ENCODE measurements around the gene ENO4. TPM values are rescaled to one million over a fixed set of nuclear protein-coding genes. Genes with fewer than 3 reads are reported as not detected.

ENO4 gene
- total RNA-seq, 8 experiments from 2014 or later = 0.15 to 8.1 (median 1.2) TPM

DNA sequence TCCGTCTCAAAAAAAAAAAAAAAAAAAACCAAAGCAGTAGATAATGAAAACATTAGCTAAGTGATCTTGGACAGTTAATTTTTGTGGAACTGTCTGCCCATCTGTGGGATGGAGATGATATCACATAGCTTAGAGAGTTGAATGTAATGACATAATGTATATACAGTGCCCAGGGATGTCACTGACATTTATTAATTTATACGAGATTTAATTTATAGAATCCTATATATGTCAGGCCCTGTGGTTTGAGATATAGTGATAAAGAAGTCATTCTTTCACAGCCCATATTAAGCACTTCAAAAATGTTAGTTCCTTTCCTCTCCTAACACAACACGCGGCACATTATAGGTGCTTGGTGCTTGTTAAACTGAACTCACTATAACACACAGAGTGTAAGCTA lies 4.0 kb downstream of the ENO4 start:
- 60 to 100% (median 87%) methylated on average over 1 to 3 of the region's 4 CpGs; no CpG with 5 or more reads in 2 of the 10 experiments for WGBS, 10 experiments
- in situ Hi-C loops (cut with MboI; ENCODE audit: low pct_unique_long_range_greater_than_20kb in 2 of 9, low sequenced_read_pairs in 9 of 9, unreplicated experiment in 9 of 9) = no loop called here

DNA sequence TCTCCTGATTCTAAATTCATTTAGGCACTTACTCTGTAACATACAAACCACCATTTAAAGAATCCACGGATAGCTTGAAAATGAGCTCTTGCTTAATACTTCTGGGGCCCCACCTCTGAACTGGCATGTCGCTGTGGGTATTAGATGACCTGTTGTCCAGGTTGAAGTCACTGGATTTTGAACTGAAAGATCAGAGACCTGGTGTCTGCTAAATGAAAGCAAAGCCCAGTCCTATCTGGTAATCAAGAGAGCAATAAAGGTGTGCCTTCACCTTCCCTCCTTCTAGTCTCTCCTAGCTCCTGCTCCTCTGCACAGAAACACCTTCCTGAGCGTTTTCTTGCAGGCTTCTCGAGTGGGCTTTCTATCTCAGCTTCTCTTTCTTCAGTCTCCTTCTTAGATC lies 4.4 kb downstream of the ENO4 start:
- WGBS, 10 experiments = 48 to 100% (median 82%) methylated on average over 1 to 4 of the region's 4 CpGs; no CpG with 5 or more reads in 2 of the 10 experiments
- in situ Hi-C loops (cut with MboI; ENCODE audit: low pct_unique_long_range_greater_than_20kb in 2 of 9, low sequenced_read_pairs in 9 of 9, unreplicated experiment in 9 of 9) = no loop called here
- ATAC-seq (replicated peaks in 6 of 8) = no peak
- Histone ChIP-seq H3K4me3 (no peak overlapping the region), H3K27ac (no peak overlapping the region), H3K4me1 (replicated peaks in 1 of 2) (peaks cover 5 to 6% of the 10 kb centered on the region in 2 donors)

More for the DNA sequence above, 4.0 kb downstream of the ENO4 start:
- H3K27ac ChIP-seq = no peak overlapping the region
- no peak overlapping the region for H3K4me3 ChIP-seq
- no peak for ATAC-seq (replicated peaks in 6 of 8)
- H3K4me1 ChIP-seq (replicated peaks in 1 of 2) = peaks cover 8 to 10% of the 10 kb centered on the region in 2 donors

DNA sequence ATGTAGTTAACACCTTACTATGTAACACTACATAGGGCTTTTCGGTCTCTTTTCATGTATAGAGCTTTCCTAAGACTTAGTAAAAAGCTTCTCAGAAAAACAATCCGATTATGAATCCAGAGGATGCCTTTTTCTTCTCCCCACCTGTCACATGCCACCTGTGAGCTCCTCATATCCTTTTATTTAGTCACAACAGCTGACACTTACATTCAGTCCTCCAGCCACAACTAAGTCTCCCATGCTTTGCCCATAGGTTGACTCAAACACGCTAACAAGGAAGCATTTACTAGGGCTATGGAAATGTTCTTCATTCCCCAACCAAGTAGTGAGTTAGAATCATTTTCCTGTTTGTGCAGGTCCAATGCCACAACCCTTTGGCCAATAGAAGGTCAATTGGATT lies 7.9 kb downstream of the ENO4 start:
- H3K27ac ChIP-seq = no peak overlapping the region
- in situ Hi-C loops (cut with MboI; ENCODE audit: low pct_unique_long_range_greater_than_20kb in 2 of 9, low sequenced_read_pairs in 9 of 9, unreplicated experiment in 9 of 9) = no loop called here
- H3K4me1 ChIP-seq (replicated peaks in 1 of 2) = no peaks in the 10 kb centered on the region
- ATAC-seq (replicated peaks in 6 of 8) = no peak
- H3K4me3 ChIP-seq = no peak overlapping the region
- WGBS, 10 experiments = 59 to 100% (median 97%) methylated on average over 1 to 3 of the region's 3 CpGs; no CpG with 5 or more reads in 1 of the 10 experiments

DNA sequence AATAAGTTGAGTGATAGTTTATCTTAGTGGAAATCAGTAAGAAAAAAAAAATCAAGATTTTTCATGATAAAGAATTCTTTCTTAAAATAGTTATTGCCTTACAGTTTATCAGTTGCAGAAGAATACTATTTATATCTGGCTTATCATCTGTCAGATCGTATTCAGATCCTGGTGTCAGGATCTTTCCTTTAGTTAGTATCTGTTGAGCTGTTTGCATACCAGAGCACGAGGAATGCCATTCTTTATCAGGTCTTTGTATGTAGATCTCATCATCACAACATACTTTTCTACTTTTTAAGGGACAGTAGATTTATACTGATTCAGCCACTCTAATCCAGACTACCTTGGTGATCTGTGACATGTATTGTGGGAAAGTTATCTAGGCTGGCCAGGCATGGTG lies 12.5 kb downstream of the ENO4 start:
- Histone ChIP-seq H3K4me1 (replicated peaks in 1 of 2) (no peaks in the 10 kb centered on the region), H3K27ac (no peak overlapping the region), H3K4me3 (no peak overlapping the region)
- 62 to 100% (median 82%) methylated on average over 1 to 2 of the region's 2 CpGs for WGBS, 10 experiments
- ATAC-seq (replicated peaks in 6 of 8) = no peak
- in situ Hi-C loops (cut with MboI; ENCODE audit: low pct_unique_long_range_greater_than_20kb in 2 of 9, low sequenced_read_pairs in 9 of 9, unreplicated experiment in 9 of 9) = no loop called here

DNA sequence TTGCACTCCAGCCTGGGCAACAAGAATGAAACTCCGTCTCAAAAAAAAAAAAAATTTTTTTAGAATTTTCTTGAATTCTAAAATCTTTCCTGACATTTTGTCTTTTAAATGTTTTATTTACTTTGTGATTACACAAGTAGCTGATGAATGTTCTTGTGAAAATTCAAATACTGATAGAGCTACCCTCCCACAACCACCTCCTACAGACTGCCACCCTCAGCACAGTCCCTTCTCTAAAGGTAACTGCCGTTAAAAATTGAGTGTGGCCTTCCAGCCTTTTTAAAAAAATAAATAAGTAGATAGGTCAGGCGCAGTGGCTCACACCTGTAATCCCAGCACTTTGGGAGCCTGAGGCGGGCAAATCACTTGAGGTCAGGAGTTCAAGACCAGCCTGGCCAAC lies 15.1 kb downstream of the ENO4 start:
- in situ Hi-C loops (cut with MboI; ENCODE audit: low pct_unique_long_range_greater_than_20kb in 2 of 9, low sequenced_read_pairs in 9 of 9, unreplicated experiment in 9 of 9) = no loop called here
- Histone ChIP-seq H3K4me1 (replicated peaks in 1 of 2) (no peaks in the 10 kb centered on the region), H3K27ac (no peak overlapping the region), H3K4me3 (no peak overlapping the region)
- ATAC-seq (replicated peaks in 6 of 8) = no peak
- WGBS, 10 experiments = 57 to 100% (median 94%) methylated on average over 1 to 3 of the region's 4 CpGs; no CpG with 5 or more reads in 3 of the 10 experiments

DNA sequence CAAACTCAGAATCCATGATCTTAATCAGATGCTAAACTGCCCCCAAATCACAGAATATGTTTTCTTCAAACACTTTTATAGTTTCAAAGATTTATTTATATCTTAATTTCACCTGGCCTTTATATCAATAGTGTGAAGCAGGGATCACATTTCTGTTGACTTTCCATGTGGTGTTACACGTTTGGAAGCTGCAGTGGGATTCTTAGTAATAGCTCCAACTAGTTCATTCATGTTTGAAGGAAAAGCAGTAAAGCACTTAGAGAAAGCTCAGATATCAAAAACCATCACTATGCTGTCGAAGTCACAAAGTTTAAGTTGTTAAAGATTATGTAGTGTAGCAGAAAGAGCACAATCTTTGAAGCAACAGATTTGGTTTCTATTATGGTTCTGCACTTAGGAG lies 16.8 kb downstream of the ENO4 start:
- WGBS, 10 experiments = 33 to 83% (median 54%) methylated on average over 1 to 2 of the region's 2 CpGs; no CpG with 5 or more reads in 1 of the 10 experiments
- in situ Hi-C loops (cut with MboI; ENCODE audit: low pct_unique_long_range_greater_than_20kb in 2 of 9, low sequenced_read_pairs in 9 of 9, unreplicated experiment in 9 of 9) = no loop called here
- H3K4me1 ChIP-seq (replicated peaks in 1 of 2) = no peaks in the 10 kb centered on the region
- no peak for ATAC-seq (replicated peaks in 6 of 8)
- H3K27ac ChIP-seq = no peak overlapping the region
- H3K4me3 ChIP-seq = no peak overlapping the region

DNA sequence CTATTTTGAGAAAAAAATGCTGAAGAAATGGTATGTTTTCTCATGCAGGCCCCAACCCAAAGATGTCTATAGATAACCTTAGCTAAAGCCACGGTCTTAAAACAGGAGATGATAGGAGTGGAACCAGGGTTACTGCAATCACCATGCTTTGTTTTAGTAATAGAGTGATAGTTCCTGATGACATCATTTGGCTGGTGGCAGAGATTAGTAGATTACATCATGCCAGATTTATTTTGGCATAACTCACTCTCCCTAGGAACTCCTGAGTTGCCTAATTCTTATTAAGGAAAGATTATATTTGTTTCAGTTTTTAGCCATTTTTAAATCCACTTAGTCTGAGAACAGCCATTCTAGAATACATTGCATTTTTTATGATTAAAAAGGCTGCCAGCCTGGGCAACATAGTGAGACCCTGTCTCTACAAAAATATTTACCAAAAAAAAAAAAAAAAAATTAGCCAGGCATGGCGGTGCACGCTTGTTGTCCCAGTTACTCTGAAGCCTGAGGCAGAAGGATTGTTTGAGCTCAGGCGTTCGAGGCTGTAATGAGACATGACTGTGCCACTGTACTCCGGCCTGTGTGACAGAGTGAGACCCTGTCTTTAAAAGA lies 17.8 kb downstream of the ENO4 start:
- no peak overlapping the region for H3K4me3 ChIP-seq
- no peak overlapping the region for H3K27ac ChIP-seq
- H3K4me1 ChIP-seq (replicated peaks in 1 of 2) = no peaks in the 10 kb centered on the region
- WGBS, 10 experiments = 47 to 100% (median 96%) methylated on average over 1 to 5 of the region's 6 CpGs
- peak in 1 of 8 experiments; percentile 54 for ATAC-seq (replicated peaks in 6 of 8)
- in situ Hi-C loops (cut with MboI; ENCODE audit: low pct_unique_long_range_greater_than_20kb in 2 of 9, low sequenced_read_pairs in 9 of 9, unreplicated experiment in 9 of 9) = no loop called here

DNA sequence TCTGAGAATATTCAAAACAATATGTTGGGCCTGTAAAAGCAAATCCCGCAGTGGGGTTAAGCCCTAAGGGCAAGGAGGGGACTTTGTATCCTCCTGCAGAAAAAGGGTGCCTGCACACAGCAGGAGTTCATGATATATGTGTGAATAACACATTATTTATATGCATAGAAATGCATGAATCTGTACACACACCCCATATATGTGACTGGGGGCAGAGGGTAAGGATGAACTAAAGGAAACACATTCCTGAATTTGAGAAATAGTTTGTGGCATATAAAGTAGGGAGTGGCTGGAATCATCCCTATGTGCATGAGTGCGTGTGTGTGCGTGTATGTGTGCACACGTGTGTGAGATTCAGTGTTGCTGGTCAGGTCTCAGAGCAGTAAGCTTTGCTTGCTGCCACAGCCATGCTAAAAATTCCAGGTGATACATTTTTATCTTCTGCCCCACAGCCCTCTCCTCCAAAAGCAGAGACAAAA lies 18.9 kb downstream of the ENO4 start:
- H3K27ac ChIP-seq = no peak overlapping the region
- in situ Hi-C loops (cut with MboI; ENCODE audit: low pct_unique_long_range_greater_than_20kb in 2 of 9, low sequenced_read_pairs in 9 of 9, unreplicated experiment in 9 of 9) = no loop called here
- ATAC-seq (replicated peaks in 6 of 8) = peak in 3 of 8 experiments; percentile 68 to 95 (median 92)
- no peak overlapping the region for H3K4me3 ChIP-seq
- no peaks in the 10 kb centered on the region for H3K4me1 ChIP-seq (replicated peaks in 1 of 2)
- WGBS, 10 experiments = 0 to 100% (median 0%) methylated on average over 1 to 4 of the region's 4 CpGs; no CpG with 5 or more reads in 5 of the 10 experiments

DNA sequence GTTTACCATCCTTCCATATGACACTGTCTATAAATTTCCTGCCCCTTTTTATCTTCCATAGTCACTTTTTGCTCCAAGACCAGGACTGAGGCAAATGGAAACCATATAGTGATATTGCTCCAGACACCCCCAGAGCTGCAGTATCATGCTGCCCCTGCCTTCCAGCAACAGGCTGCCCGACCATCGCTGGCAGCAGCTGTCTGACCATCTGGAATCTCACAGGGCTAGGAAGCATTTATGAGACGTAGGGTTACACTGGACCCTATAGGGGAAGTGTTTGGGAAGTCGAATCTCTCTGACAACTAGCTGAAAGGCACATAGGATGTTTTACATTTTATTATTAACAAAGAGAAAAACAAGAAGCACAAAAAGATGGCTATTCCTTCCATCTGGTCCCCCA lies 19.4 kb downstream of the ENO4 start:
- Histone ChIP-seq H3K27ac (no peak overlapping the region), H3K4me3 (no peak overlapping the region), H3K4me1 (replicated peaks in 1 of 2) (no peaks in the 10 kb centered on the region)
- in situ Hi-C loops (cut with MboI; ENCODE audit: low pct_unique_long_range_greater_than_20kb in 2 of 9, low sequenced_read_pairs in 9 of 9, unreplicated experiment in 9 of 9) = no loop called here
- WGBS, 10 experiments = 0 to 92% (median 58%) methylated on average over 1 to 3 of the region's 4 CpGs; no CpG with 5 or more reads in 5 of the 10 experiments
- peak in 1 of 8 experiments; percentile 14 for ATAC-seq (replicated peaks in 6 of 8)

DNA sequence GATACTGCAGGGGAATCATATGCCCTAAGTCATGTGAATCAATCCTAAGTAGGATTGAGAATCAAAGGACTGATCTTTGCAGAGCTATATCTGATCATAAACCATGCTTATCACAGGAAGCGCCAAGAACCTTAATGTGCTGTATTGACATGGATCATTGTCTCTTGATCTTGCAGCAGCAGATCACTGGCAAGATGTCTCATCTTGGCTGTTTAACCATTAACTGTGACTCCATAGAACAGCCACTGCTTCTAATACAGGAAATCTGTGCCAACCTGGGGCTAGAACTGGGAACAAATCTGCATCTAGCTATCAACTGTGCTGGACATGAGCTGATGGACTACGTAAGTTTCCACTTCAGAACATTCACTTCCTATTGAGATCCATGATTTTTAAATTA lies 21.6 kb downstream of the ENO4 start:
- in situ Hi-C loops (cut with MboI; ENCODE audit: low pct_unique_long_range_greater_than_20kb in 2 of 9, low sequenced_read_pairs in 9 of 9, unreplicated experiment in 9 of 9) = no loop called here

DNA sequence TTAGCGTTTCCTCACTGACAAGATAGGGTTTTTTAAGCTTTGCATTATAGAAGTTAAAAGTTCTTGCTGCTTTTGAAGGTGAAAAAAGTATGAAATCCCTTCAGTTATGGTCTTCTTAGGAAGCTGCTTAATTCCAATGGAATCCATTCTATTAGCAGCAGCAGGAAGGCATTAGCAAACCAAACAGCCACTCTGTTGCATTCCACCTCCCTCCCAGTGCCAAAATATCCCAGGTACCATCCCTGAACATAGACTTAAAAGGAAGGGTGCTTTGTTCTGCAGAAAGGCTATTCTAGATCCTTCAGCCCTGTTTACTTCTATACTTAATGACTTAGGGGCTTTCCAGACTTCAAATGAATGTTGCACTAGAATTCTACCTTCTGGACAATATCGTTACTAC lies 23.8 kb downstream of the ENO4 start:
- WGBS, 10 experiments = 0 to 83% (median 43%) methylated on average over 1 to 2 of the region's 2 CpGs; no CpG with 5 or more reads in 1 of the 10 experiments
- Histone ChIP-seq H3K27ac (no peak overlapping the region), H3K4me3 (no peak overlapping the region), H3K4me1 (replicated peaks in 1 of 2) (no peaks in the 10 kb centered on the region)
- ATAC-seq (replicated peaks in 6 of 8) = no peak
- in situ Hi-C loops (cut with MboI; ENCODE audit: low pct_unique_long_range_greater_than_20kb in 2 of 9, low sequenced_read_pairs in 9 of 9, unreplicated experiment in 9 of 9) = no loop called here

More for the DNA sequence above, 21.6 kb downstream of the ENO4 start:
- Histone ChIP-seq H3K27ac (no peak overlapping the region), H3K4me3 (no peak overlapping the region), H3K4me1 (replicated peaks in 1 of 2) (no peaks in the 10 kb centered on the region)
- no peak for ATAC-seq (replicated peaks in 6 of 8)
- WGBS, 10 experiments = 93 to 100% (median 100%) methylated on average over 1 to 2 of the region's 2 CpGs; no CpG with 5 or more reads in 5 of the 10 experiments

DNA sequence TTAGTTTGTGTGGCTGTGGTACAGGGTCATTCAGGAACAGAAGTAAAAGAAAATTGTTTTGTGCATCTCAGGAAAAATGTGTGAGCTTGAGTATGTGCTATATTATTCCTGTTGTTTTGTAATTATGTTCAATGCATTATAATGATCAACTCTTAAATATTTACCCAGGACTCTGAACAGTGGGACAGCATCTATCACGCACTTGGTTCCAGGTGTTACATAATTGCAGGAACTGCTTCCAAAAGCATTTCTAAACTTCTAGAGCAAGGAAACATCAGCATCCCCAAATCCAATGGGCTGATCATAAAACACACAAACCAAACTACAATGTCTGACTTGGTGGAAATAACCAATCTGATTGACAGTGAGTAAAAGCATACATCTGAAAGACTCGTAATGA lies 26.6 kb downstream of the ENO4 start:
- Histone ChIP-seq H3K27ac (no peak overlapping the region), H3K4me1 (replicated peaks in 1 of 2) (peaks cover 0 to 10% of the 10 kb centered on the region in 2 donors), H3K4me3 (no peak overlapping the region)
- 43 to 100% (median 85%) methylated on average over 1 to 2 of the region's 2 CpGs; no CpG with 5 or more reads in 2 of the 10 experiments for WGBS, 10 experiments
- ATAC-seq (replicated peaks in 6 of 8) = no peak
- in situ Hi-C loops (cut with MboI; ENCODE audit: low pct_unique_long_range_greater_than_20kb in 2 of 9, low sequenced_read_pairs in 9 of 9, unreplicated experiment in 9 of 9) = no loop called here

DNA sequence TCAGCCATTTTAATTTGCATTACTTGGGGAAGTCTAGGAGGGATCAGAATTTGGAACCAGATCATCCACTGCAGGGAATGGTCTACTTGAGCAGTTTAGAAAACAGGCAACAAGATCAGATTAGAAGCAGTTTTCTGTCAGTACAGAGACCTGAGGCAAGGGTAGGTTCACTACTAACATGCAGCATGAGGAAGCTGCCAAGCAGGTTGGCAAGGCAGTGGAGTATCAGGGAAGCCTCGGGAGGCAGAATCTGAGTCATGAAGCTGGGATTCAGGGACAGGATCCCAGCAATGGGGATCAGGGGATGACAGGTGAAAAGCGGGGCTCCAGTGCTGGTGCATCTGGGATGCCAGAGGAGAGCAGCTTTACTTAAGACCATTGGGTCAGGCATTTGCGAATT lies 28.1 kb downstream of the ENO4 start:
- 50 to 100% (median 86%) methylated on average over 1 to 3 of the region's 3 CpGs; no CpG with 5 or more reads in 4 of the 10 experiments for WGBS, 10 experiments
- peaks cover 1 to 13% of the 10 kb centered on the region in 2 donors for H3K4me1 ChIP-seq (replicated peaks in 1 of 2)
- no peak for ATAC-seq (replicated peaks in 6 of 8)
- no peak overlapping the region for H3K4me3 ChIP-seq
- in situ Hi-C loops (cut with MboI; ENCODE audit: low pct_unique_long_range_greater_than_20kb in 2 of 9, low sequenced_read_pairs in 9 of 9, unreplicated experiment in 9 of 9) = no loop called here
- H3K27ac ChIP-seq = no peak overlapping the region

DNA sequence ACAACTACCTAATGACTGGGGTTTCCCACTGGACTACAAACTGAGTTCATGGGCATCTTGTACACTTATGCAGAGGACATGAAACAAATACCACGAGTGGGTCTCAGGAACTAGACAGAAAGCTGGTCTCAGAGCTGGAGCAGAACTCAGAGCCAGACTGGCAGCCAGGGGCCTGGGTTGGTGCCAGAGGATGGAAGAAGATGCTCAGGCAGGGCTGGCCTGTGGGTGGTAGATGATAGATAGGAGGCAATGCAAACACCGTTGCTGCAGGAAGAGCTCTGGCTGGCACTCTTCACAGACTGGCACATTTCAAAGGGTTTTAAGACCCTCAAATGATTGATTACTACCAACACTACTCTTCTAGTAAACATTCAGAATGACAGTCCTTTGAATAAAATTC lies 28.8 kb downstream of the ENO4 start:
- in situ Hi-C loops (cut with MboI; ENCODE audit: low pct_unique_long_range_greater_than_20kb in 2 of 9, low sequenced_read_pairs in 9 of 9, unreplicated experiment in 9 of 9) = no loop called here
- ATAC-seq (replicated peaks in 6 of 8) = no peak
- 72 to 100% (median 82%) methylated on average over 1 to 2 of the region's 2 CpGs; no CpG with 5 or more reads in 3 of the 10 experiments for WGBS, 10 experiments
- Histone ChIP-seq H3K4me3 (no peak overlapping the region), H3K4me1 (replicated peaks in 1 of 2) (peaks cover 4 to 16% of the 10 kb centered on the region in 2 donors), H3K27ac (no peak overlapping the region)

All from motor neuron (in vitro differentiated cells).